BJ (cell line): ENCODE measurements around the gene ZC3H12A. TPM values are rescaled to one million over a fixed set of nuclear protein-coding genes. Genes with fewer than 3 reads are reported as not detected.

ENCODE experiments used
- CTCF ChIA-PET: fragments of 350-600 bp; formaldehyde crosslinking; extraction: SDS; loops from one replicate; lab custom pipeline; 2021; ENCODE audit warnings: antibody characterized with exemption, inconsistent platforms; lab: Yijun Ruan, JAX
- POLR2A ChIA-PET: fragments of 300-600 bp; sonication (Branson Sonifier 250); formaldehyde crosslinking; extraction: SDS; loops from one replicate; lab custom pipeline; 2021; ENCODE audit warnings: antibody characterized with exemption; lab: Charles Lee
- DNase-seq: peaks from one replicate; pipeline ENCODE4 v3.0.0-alpha.2; 2011; ENCODE audit warnings: low read depth
- H3K27me3 ChIP-seq: 2 replicates; pipeline ENCODE4 v1.6.0; 2011; ENCODE audit warnings: low read length; ENCODE audit not compliant: control insufficient read depth, insufficient read depth
- H3K36me3 ChIP-seq: 2 replicates; pipeline ENCODE4 v1.5.1; 2011; ENCODE audit warnings: low read length; ENCODE audit not compliant: control insufficient read depth, insufficient read depth
- H3K4me3 ChIP-seq: 2 replicates; pipeline ENCODE4 v1.5.1; 2011; ENCODE audit warnings: low read depth, mild to moderate bottlenecking, control low read depth, low read length
- polyA plus RNA-seq: library from polyadenylated mRNA; depleted of rRNA; stranded (reverse); fragments of >200 nt; gene quantifications from 2 replicates; pipeline ENCODE4 v1.2.3, GENCODE V29; 2011
- TF ChIP-seq, protein P1 (sequence below): IDR thresholded peaks from 2 replicates; pipeline ENCODE4 v1.5.1; 2011; ENCODE audit warnings: low read depth, mild to moderate bottlenecking, control low read depth, inconsistent platforms, low read length, moderate library complexity; ENCODE audit not compliant: insufficient read depth

The ZC3H12A gene
- polyA plus RNA-seq, 1 experiment, result 8.9 TPM

DNA sequence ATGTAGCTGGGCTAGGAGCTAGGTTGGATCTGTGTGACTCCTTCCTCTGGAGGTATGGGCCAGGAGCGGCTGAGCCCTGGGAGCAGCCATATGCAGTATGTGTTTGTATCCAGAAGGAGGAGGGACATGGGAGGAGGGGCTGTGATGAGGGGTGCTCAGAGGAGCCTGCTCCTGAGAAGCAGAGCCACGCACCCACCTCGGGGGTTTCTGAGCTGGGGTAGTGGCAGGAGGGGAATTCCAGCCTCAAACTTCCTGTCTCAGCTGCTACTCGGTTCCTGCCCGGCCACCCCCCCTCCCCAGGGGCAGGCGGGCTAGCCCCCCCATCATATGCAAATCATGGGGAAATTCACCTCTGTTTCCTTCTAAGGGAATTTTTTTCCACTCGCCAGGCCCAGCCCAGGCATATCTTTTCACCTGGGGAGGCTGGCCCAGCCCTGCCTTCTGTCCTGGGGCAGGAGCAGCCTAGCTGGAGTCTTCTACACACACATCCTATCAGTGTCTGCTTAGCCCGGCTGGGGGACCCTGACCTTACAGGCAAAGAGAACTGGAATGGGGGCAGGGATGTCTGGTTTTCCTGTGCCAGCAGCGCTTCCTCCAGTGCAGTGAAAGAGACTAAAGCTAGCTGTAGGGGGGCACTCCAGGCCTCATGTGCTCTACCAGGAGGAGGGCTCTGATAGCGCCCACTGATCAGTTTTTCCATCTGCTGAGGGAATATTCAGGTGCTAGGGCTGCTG lies 3.0 kb downstream of the ZC3H12A start:
- H3K27me3 ChIP-seq, result no peaks in the 10 kb centered on the region
- no peak for DNase-seq
- CTCF ChIA-PET, result interaction anchor here (0.6 to 10.0 kb wide), 3 partner anchors 9 to 215 kb away, joined by 3 to 116 read pairs (median 4); no protein-coding TSS in a partner anchor
- POLR2A ChIA-PET, result interaction anchor here (0.5 kb wide), 1 partner anchor 30 kb away, joined by 8 read pairs; no protein-coding TSS in a partner anchor
- H3K36me3 ChIP-seq, result peaks cover 26% of the 10 kb centered on the region
- TF ChIP-seq, protein P1, sequence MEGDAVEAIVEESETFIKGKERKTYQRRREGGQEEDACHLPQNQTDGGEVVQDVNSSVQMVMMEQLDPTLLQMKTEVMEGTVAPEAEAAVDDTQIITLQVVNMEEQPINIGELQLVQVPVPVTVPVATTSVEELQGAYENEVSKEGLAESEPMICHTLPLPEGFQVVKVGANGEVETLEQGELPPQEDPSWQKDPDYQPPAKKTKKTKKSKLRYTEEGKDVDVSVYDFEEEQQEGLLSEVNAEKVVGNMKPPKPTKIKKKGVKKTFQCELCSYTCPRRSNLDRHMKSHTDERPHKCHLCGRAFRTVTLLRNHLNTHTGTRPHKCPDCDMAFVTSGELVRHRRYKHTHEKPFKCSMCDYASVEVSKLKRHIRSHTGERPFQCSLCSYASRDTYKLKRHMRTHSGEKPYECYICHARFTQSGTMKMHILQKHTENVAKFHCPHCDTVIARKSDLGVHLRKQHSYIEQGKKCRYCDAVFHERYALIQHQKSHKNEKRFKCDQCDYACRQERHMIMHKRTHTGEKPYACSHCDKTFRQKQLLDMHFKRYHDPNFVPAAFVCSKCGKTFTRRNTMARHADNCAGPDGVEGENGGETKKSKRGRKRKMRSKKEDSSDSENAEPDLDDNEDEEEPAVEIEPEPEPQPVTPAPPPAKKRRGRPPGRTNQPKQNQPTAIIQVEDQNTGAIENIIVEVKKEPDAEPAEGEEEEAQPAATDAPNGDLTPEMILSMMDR, result no peak
- peak overlapping the region; percentile 75 for H3K4me3 ChIP-seq

DNA sequence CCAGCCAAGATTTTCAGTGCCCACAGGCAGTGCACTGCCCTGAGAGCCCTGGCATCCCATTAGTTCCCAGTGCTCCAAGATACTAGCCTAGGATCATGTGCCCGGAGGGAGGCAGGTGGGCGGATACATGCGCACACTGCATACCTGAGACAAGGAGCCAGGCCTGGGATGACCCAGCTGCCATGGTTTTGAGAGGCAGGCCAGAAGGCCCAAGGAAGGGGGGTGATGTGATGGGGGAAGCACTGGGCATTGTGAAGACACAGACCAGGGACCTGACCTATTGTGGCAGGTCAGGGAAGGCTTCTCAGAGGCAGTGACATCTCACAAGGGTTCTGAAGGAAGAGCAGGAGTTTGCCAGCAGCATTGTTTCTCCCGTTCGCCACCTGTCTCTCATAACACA lies 3.6 kb downstream of the ZC3H12A start:
- TF ChIP-seq, protein P1, result no peak
- Histone ChIP-seq H3K4me3 (peak overlapping the region; percentile 75), H3K36me3 (peaks cover 32% of the 10 kb centered on the region), H3K27me3 (no peaks in the 10 kb centered on the region)
- CTCF ChIA-PET, result interaction anchor here (1.0 to 10.0 kb wide), 3 partner anchors 9 to 37 kb away, joined by 3 to 116 read pairs (median 4); partner anchors contain the start of gene MEAF6
- DNase-seq, result no peak
- POLR2A ChIA-PET, result no interaction called here

DNA sequence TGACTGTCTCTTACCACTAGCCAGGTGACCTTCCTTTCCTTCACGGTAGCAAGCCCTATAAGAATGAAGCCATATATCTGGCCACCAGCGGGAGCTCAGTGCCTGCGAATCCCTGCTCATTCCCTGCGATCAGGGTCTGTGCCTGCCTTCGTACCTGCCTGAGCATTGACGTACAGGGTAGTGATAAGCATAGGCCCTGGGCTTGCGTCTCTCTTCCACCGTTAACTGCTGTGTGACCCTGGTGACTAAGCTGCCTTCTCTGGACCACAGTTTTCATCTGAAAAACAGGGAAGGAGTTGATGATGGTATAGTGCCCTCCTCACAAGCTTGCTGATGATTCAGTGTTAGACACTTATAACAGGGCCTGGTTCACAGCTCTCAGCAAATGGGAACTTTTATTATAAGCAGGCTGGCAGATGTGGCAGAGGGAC lies 4.1 kb downstream of the ZC3H12A start:
- Histone ChIP-seq H3K36me3 (peaks cover 36% of the 10 kb centered on the region), H3K27me3 (no peaks in the 10 kb centered on the region), H3K4me3 (no peak overlapping the region)
- no peak for DNase-seq
- ChIA-PET CTCF (interaction anchor here (0.9 to 10.0 kb wide), 6 partner anchors 8 to 36 kb away, joined by 3 to 116 read pairs (median 4); partner anchors contain the start of gene MEAF6), POLR2A (no interaction called here)
- TF ChIP-seq, protein P1, result no peak

DNA sequence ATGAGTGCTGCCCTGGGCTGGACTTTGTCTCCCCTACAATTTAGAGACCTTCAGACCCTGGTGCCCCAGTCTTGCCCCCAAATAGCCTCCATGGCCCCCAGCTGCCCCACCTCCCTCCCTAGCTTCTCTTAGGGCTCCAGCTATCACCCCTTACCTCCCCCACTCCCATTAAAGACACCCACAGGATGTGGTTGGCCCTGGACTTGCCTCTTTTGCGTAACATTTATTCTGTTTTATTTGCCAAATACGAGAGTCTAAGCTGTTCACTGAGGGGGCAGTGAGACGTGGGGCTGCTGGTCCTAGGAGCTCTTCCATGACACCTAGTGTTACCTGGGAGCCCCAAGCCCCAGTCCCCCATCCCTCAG lies 4.5 kb downstream of the ZC3H12A start:
- ChIA-PET POLR2A (no interaction called here), CTCF (interaction anchor here (0.8 to 10.0 kb wide), 8 partner anchors 8 to 36 kb away, joined by 3 to 116 read pairs (median 3); partner anchors contain the start of gene MEAF6)
- Histone ChIP-seq H3K27me3 (no peaks in the 10 kb centered on the region), H3K4me3 (peak overlapping the region; percentile 31), H3K36me3 (peaks cover 39% of the 10 kb centered on the region)
- TF ChIP-seq, protein P1, result no peak
- DNase-seq, result no peak
